ENCODE results near the gene AKAP13.

AKAP13 gene

GRCh38 chr15:85762039-85762755 lies 381.8 kb downstream of the AKAP13 start:
- DNase-seq, result no peak

GRCh38 chr15:85762756-85763127 lies 382.3 kb downstream of the AKAP13 start:
- DNase-seq, result no peak

DNA sequence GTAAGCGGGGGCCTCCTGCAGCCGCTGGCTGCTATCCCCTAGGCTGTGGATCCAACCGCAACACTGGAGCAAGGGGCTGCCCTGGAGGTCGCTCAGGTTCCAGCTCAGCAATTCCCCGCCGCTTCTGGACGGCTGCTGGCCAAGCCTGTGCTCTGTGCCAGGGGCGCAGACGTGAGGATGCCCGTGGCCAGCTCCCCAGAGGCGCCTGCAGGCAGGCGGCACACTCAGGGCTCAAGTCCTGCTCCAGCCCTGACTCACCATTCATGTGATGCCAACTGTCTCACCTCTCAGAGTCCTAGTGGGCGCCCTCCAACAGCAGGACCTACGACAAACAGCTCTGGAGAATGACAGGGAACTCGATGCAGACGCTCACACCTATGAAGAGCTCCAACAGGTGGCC lies 382.8 kb downstream of the AKAP13 start:
- no peak for DNase-seq

DNA sequence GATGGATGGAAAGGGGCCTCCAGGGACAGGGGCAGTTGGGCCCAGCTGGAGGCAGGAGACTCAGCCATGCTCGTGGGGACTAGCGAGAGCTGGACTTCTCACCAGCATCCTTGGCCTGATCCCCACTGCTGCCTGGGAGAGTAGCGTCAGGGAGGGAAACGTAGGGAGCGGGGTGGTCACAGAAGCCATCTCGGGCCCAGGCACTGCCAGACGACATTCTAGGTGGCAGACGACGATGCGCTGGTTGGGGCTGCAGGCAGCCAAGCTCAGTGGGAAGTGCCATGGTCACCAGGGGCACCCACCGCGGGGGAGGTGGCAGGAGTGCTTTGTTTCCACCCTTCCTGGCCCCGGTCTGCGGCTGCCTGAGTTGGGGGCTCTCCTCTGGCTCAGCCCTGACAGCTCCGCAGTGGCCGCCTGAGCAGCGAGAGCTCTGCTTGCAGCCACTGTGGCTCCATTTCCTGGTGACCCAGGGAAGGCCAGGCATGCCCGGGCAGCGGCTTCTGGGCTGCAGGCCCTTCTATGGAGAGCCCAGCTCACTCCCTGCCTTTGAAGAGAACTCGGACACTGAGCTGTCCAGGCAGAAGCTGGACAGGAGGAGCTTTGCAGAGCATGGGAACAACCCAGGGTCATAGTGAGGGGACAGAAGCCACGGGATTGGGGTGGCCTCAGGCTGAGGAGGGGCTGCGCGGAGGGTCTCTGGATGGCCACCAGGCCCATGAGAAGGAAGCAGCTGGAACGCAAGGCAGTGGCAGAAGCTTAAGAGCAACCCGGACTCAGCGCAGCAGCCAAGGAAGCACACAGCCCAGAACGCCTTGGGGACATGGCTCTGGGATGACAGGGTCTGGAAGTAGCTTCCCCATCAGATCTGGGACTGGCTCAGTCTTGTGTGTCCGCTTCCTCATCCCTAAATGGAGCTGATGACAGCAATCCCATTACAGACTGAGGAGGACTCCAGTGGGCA lies 383.6 kb downstream of the AKAP13 start:
- no peak for DNase-seq

GRCh38 chr15:85764649-85765277 lies 384.4 kb downstream of the AKAP13 start:
- DNase-seq, result no peak

DNA sequence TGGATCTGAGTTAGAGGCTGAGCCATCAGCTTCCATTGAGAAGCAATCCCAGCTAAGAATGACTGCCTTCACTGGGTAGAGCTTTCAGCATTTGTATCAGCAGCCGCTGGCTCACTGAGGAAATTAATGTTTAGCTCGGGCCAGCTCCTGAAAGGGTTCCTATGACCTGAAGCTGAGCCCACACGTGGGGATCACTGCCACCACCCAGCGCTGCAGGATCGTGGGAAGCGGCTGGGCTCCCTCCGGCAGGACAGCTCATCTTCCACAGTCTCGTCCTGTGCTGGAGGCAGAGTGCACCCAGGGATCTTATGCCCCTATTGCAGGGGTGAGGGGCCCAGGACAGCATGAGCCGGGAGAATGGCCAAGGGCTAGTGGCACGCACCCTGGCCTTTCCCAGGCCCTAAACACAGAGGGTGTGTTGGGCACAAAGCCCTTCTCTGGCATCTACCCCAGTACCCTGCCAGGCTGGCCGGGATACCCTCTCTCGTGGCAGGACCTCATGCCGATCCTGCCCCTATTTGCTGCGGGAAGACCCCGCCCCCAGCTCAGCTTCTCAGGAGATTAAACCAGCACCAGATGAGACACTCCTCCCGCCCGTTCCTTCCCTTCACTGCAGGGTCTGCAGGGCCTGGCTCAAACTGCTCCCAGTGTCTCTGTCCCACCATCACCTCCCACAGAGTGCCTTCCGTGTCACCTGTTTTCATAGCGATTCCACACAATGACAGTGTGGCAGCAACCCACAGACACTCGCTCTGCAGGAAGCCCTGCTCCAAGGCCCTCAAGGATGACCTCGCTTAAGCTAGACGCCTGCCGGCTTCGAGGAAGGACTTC lies 385.8 kb downstream of the AKAP13 start:
- no peak for DNase-seq

- DNase-seq, result no peak
Measured at GRCh38 chr15:85767785-85768529, 387.6 kb downstream of the AKAP13 start.

DNA sequence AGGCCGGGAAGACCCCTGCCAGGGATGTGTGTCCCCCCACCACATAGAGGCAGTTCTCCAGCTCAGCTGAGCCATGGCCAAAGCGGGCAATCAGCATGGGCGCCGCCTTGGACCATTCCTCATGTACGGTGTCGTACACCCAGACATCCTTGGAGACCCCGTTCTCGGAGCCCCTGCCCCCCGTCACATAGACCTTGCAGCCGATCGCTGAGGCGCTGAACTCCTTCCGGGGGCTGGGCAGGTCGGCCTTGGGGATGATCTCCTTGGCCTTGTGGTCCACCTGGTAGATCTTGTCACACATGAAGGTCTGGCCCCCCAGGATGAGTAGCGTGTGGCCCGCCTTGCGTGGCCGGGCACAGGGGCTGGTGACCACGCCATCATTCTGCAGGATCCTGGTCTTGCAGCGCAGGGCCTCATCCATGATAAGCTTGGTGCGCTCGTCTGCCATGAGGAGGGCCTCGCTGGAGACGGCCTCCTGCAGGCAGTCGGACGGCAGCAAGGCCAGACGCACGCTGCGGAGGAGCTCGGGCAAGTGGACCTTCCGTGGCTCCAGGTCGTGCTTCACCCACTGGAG lies 388.3 kb downstream of the AKAP13 start:
- no peak for DNase-seq

DNA sequence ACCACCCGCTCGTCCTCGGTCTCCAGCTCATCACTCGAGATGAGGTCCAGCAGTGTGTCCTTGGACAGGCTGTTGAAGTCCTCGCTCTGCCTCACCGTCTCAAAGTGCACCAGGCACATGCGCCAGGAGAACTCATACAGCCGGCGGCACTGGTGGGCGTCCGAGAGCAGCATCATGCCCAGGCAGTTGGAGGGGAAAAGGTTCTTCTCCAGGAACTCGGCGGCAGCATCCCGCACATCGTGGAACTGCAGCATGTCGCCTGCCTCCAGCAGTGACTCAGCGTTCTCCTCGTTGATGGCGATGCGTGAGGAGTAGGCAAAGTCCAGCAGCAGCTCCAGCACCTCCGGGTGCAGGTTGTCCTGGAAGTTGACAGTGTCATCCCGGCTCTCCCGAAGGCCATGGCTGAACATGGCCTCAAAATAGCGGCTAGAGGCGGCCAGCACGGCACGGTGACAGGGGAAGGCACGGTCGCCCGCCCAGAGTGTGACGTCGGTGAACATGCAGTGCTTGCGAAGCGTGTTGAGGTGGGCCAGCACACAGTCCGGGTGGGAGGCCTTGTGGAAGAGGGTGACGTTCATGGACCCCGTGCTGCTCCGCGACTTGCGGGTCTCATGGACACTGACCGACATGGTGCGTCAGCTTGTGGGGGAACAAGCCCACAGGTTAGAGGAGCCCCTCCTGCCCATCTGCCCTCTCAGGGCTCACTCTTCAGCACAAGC lies 388.9 kb downstream of the AKAP13 start:
- DNase-seq, result no peak

DNA sequence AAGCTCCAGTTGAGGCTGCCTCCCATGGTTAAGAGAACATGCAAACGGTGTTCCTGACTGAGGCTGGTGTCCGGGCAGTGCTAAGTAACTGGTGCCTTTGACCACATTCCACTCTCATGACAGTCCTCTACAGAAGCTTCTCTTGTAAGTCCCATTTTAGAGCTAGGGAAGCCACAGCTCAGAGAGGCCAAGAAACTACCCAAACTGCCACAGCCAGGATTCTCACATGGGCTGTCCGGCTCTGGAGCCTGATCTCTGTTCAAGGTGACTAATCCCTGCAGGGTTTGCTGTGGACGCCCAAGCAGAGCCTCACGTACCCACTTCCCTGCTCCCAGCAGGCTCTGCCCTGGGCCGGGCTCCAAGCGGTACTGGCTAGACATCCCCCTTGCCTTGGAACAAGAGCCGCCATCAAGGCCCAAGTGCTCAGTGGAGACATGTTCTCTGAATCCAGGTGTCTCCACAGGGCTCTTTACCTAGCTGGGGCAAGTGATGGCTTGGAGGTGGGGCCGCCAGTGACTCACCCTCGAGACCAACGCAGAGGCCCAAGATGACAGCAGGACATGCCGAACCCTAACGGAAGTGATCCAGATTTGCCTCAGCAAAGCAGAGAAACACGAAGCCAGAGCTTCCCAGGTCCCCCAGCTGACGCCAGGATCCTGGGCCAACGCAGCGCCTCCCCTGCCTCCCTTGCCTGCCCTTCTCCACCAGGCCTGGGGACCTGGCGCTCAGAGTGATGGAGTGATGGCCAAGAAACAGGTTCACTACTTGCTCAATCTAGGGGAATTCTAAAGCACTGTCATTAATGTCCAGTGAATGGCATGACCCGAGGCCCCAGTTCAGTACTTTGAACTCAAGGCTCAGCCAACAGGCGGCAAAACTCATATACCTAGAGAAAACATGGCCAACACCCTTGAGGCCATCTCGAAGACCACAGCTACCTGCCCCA lies 390.0 kb downstream of the AKAP13 start:
- DNase-seq, result no peak

DNA sequence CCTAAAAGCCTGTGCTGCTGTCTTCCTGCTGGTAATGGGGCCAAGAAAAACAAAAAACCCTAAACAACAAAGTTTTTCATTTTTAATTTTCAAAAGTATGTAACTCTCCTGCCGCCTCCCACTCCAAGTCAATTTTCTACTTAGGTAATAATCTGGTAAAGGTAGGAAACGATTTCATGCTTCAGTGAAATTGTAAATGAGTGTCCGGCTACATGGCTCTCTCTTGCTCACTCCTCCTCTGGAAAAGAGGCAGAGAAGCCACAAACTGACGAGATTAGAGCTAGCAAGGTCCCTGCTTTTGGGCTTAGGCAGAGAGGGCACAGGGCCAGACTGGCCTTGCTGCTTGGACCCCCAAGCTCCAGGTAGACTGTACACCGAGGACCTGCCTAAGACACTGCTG lies 390.9 kb downstream of the AKAP13 start:
- DNase-seq, result no peak

GRCh38 chr15:85771781-85772445 lies 391.5 kb downstream of the AKAP13 start:
- DNase-seq, result no peak

- no peak for DNase-seq
Measured at GRCh38 chr15:85772668-85773067, 392.3 kb downstream of the AKAP13 start.

- no peak for DNase-seq
Measured at GRCh38 chr15:85773249-85773648, 392.8 kb downstream of the AKAP13 start.

DNA sequence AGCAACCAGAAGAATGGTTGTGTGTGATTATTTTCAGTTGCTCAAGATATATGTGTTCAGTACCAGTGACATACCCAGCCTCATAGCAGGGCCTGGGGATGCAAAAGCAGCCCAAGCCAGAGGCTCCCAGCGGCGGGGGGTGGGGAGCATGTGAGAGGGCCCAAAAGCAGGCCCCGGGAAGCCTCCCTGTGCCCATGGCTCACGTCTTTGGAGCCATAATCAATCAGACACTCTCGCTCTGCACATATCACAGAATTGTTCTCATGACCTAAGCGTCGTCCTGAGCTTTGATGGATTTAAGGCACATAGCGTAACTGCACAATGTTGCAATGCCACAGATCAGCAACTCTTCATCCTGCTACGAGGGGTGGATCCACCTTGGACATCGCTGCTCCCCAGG lies 393.6 kb downstream of the AKAP13 start:
- no peak for DNase-seq

DNA sequence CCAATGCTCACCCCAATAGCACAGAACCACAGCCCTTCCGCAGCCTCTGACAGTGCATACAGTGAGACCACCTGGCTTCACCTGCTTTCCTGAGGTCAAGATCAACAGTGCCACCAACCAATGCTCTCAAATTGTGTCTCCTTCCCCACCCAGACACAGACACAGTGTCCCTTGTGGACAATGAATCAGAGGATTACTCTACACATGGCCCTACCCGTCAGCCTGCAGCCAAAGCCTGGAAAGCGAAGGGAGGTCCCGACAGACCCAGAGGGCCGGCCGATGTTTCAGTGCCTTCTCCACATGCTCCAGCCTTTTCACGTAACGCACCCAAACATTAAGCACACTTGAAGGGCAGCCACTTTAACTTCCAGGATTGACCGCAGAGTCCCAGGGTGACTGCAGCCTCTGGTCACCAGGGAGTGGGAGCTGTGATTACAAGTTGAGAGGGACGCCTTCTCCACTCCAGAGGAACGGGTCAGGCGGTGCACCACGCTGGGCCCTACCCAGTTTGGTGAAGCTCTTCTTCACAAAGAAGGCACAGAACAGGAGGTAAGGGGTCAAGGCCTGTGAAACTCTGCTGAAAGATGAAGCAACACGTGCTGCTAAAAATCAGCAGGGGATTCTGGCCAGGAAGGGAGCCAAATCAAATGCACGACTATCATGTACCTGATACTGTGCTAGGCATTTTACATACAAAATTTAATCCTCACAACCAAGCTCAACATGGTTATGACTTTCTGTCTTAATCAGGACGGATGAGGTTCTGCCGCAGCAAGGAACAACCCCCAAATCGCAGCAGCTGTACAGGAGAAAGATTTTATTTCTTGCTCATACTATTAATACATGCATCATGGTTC lies 397.1 kb downstream of the AKAP13 start:
- no peak for DNase-seq

DNA sequence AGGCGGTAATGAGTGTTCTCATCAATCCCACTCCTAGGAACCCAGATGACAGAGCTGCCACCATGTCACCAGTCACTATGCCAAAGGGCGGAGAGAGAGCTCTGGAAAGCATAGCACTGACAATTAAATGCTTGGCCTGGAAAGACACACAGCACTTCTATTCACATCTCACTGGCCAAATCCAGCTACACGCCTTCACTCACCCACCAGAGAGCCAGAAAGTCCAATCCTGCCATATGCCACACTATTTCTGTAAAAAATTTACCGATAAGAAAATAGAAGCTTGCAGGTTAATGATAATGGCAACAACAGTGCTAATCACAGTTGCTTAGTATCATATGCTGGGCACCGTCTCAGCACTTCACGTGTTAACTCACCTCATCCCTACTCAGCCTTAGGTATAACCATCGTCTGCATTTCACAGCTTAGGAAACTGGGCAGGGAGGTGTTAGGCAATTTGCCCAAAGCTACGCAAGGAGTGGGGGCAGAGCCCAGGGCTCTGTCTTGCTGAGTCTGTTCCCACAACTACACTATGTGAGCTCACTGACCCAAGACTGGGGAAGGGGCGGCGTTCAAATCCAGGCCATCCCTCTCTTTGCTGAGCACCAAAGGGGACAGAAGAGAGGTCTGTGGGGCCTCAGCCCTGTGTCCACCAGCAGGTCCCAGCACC lies 397.8 kb downstream of the AKAP13 start:
- no peak for DNase-seq

DNA sequence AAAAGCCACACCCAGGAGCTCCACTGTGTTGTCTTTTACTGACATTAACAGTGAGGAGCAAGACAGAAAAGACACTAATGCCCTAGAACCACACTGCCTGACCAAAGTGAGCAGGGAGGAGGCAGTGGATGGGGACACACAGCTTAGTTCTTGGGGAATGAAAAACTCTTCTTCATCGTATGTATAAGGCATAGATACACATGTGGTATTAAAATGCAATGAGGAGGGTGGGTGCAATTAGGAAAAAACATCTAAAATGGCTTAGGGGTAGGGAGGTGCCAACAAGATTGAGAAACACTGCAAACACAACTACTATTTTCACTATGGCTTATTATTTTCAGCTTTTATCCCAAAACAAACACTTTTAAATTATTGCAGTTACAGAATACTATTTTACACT lies 398.8 kb downstream of the AKAP13 start:
- DNase-seq, result no peak
